K562 (cell line): Measurements from ENCODE around the gene NET1. TPM values are rescaled to one million over a fixed set of nuclear protein-coding genes. Genes with fewer than 3 reads are reported as not detected.
A peak's percentile ranks its signal among the peaks of the same experiment; 100 is the strongest.

Source experiments
- CBFB ChIP-seq: sonication (generic); formaldehyde crosslinking; IDR thresholded peaks from 2 replicates; pipeline ENCODE4 v1.4.0; 2020; ENCODE audit warnings: mild to moderate bottlenecking, missing genetic modification reagents
- EGR1 ChIP-seq: fragments of 450-650 bp; conservative IDR thresholded peaks from 2 replicates; pipeline ENCODE4 v1.6.1; 2017; ENCODE audit warnings: mild to moderate bottlenecking
- KDM2B ChIP-seq: fragments of 250-450 bp; sonication (Bioruptor Pico); IDR thresholded peaks from 2 replicates; pipeline ENCODE4 v1.8.0; 2021; ENCODE audit warnings: mild to moderate bottlenecking, moderate library complexity
- PCBP1 ChIP-seq: fragments of 200-400 bp; formaldehyde crosslinking; IDR thresholded peaks from 2 replicates; pipeline ENCODE4 v1.6.1; 2018; ENCODE audit warnings: mild to moderate bottlenecking, low read depth, low read length; ENCODE audit not compliant: poor library complexity, severe bottlenecking
- PURB ChIP-seq: sonication (generic); formaldehyde crosslinking; IDR thresholded peaks from 2 replicates; pipeline ENCODE4 v1.9.0; 2021; ENCODE audit warnings: low read depth, mild to moderate bottlenecking, missing genetic modification reagents
- SMARCA4 ChIP-seq: fragments of 450-650 bp; IDR thresholded peaks from 2 replicates; pipeline ENCODE4 v1.6.1; 2016
- TSC22D4 ChIP-seq: fragments of 450-650 bp; IDR thresholded peaks from 2 replicates; pipeline ENCODE4 v1.6.1; 2016; ENCODE audit warnings: missing genetic modification characterization, missing biosample characterization, control low read depth
- ZBTB1 ChIP-seq: sonication (generic); formaldehyde crosslinking; IDR thresholded peaks from 2 replicates; pipeline ENCODE4 v1.8.1; 2023; ENCODE audit warnings: missing genetic modification reagents, low read depth, mild to moderate bottlenecking, borderline replicate concordance
- ZNF384 ChIP-seq: IDR thresholded peaks from 2 replicates; pipeline ENCODE4 v1.6.1; 2012; ENCODE audit warnings: low read depth, low read length, improper control_type of control experiment
- ZNF57 ChIP-seq: fragments of 450-650 bp; formaldehyde crosslinking; IDR thresholded peaks from 2 replicates; pipeline ENCODE4 v1.4.0; 2020; ENCODE audit warnings: mild to moderate bottlenecking, moderate library complexity
- polyA plus RNA-seq, 8 experiments: library from polyadenylated mRNA; depleted of rRNA in 4 of 8; stranded (reverse) in 5 of 8; unstranded in 3 of 8; fragments of >200 nt; fragmentation: Nextera tagmentation in 2 of 8; fragmentation: Illumina TruSeq in 1 of 8; extraction: Ambion mirVana in 2 of 8; extraction: Trizol in 1 of 8; gene quantifications; 2 replicates each; pipeline versions ENCODE4 v1.2.1 to v1.2.3, GENCODE V29; 2011 to 2014; ENCODE audit warnings: inconsistent platforms in 1 of 8, missing spikeins in 1 of 8
- total RNA-seq, 7 experiments: library from RNA; depleted of rRNA in 6 of 7; stranded (reverse); fragments of >200 nt in 6 of 7; fragmentation: Illumina TruSeq in 2 of 7; extraction: Trizol in 2 of 7; gene quantifications; 2 replicates each; pipeline versions ENCODE4 v1.2.1 to v1.2.3, GENCODE V29; 2011 to 2021; ENCODE audit warnings: low replicate concordance in 1 of 7
- TF ChIP-seq, protein P1 (sequence below), 2 experiments: fragments of 450-650 bp; IDR thresholded peaks; 2 replicates each; pipeline ENCODE4 v1.6.1; 2018; ENCODE audit warnings: mild to moderate bottlenecking in 2 of 2, low read depth in 1 of 2; ENCODE audit not compliant: partially characterized antibody in 2 of 2
- TF ChIP-seq, protein P2 (sequence below): fragments of 450-650 bp; IDR thresholded peaks from 2 replicates; pipeline ENCODE4 v1.6.1; 2016; ENCODE audit warnings: mild to moderate bottlenecking, moderate library complexity

Gene NET1
- total and polyA plus RNA-seq, 9 of the 15 experiments (the other 6 are each of a cell fraction or from before 2014, with no cell fraction given), result 47.4 to 258 (median 106) TPM

DNA sequence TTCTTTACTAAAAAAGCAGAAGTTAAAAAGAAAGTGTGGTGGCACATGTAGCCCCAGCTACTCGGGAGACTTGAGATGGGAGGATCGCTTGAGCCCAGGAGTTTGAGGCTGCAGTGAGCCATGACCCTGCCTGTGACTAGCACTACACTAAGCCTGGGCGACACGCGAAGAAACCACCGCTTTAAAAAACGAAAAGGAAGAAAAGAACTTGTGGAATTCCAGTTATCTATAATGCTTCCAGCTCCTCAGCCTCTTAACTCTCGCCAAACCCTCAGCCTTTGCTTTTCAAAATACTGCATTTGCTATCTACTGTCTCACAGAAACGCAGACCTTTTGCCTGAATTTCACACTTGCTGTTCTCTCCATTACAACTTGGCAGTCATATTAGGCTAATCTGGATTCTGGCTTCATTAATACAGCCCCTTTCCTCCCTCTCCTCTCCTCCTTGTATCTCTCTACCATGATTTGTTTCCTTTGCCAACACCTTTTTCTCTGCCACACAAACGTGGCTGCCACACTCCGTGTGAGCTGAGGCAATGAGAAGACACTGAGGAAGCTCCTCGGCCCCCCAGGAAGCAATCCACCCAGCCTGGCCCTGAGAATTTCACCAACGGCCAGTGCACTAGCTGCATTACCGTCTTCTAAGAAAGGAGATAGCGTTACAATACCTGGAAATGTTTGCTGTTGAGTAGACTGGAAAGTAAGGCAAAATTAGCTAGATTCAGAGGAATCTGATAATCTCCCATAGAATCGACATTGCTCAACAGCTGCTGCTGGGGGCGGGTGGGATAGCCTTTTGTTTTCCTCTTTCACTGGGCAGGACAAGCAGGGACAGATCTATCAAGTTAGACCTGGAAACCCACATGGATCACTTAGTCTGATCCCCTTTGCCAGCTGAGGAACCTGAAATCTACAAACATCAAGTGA is 49.8 kb downstream of the NET1 start (continued):
- TF ChIP-seq ZNF57 (no peak), ZBTB1 (CRISPR knock-in tag) (no peak), EGR1 (peak; percentile 16; the same call in 1 of the 2 replicates), KDM2B (CRISPR knock-in tag) (no peak), PCBP1 (no peak), CBFB (no peak), TSC22D4 (tag) (no peak), SMARCA4 (peak; percentile 85), ZNF384 (no peak), PURB (CRISPR knock-in tag) (no peak)
- TF ChIP-seq, protein P1, sequence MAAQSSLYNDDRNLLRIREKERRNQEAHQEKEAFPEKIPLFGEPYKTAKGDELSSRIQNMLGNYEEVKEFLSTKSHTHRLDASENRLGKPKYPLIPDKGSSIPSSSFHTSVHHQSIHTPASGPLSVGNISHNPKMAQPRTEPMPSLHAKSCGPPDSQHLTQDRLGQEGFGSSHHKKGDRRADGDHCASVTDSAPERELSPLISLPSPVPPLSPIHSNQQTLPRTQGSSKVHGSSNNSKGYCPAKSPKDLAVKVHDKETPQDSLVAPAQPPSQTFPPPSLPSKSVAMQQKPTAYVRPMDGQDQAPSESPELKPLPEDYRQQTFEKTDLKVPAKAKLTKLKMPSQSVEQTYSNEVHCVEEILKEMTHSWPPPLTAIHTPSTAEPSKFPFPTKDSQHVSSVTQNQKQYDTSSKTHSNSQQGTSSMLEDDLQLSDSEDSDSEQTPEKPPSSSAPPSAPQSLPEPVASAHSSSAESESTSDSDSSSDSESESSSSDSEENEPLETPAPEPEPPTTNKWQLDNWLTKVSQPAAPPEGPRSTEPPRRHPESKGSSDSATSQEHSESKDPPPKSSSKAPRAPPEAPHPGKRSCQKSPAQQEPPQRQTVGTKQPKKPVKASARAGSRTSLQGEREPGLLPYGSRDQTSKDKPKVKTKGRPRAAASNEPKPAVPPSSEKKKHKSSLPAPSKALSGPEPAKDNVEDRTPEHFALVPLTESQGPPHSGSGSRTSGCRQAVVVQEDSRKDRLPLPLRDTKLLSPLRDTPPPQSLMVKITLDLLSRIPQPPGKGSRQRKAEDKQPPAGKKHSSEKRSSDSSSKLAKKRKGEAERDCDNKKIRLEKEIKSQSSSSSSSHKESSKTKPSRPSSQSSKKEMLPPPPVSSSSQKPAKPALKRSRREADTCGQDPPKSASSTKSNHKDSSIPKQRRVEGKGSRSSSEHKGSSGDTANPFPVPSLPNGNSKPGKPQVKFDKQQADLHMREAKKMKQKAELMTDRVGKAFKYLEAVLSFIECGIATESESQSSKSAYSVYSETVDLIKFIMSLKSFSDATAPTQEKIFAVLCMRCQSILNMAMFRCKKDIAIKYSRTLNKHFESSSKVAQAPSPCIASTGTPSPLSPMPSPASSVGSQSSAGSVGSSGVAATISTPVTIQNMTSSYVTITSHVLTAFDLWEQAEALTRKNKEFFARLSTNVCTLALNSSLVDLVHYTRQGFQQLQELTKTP (IDR thresholded peaks at IDR 0.05; ENCODE audit: low read depth in 1 of 2, partially characterized antibody in 2 of 2), result peak; percentile 70 to 78
- TF ChIP-seq, protein P2, sequence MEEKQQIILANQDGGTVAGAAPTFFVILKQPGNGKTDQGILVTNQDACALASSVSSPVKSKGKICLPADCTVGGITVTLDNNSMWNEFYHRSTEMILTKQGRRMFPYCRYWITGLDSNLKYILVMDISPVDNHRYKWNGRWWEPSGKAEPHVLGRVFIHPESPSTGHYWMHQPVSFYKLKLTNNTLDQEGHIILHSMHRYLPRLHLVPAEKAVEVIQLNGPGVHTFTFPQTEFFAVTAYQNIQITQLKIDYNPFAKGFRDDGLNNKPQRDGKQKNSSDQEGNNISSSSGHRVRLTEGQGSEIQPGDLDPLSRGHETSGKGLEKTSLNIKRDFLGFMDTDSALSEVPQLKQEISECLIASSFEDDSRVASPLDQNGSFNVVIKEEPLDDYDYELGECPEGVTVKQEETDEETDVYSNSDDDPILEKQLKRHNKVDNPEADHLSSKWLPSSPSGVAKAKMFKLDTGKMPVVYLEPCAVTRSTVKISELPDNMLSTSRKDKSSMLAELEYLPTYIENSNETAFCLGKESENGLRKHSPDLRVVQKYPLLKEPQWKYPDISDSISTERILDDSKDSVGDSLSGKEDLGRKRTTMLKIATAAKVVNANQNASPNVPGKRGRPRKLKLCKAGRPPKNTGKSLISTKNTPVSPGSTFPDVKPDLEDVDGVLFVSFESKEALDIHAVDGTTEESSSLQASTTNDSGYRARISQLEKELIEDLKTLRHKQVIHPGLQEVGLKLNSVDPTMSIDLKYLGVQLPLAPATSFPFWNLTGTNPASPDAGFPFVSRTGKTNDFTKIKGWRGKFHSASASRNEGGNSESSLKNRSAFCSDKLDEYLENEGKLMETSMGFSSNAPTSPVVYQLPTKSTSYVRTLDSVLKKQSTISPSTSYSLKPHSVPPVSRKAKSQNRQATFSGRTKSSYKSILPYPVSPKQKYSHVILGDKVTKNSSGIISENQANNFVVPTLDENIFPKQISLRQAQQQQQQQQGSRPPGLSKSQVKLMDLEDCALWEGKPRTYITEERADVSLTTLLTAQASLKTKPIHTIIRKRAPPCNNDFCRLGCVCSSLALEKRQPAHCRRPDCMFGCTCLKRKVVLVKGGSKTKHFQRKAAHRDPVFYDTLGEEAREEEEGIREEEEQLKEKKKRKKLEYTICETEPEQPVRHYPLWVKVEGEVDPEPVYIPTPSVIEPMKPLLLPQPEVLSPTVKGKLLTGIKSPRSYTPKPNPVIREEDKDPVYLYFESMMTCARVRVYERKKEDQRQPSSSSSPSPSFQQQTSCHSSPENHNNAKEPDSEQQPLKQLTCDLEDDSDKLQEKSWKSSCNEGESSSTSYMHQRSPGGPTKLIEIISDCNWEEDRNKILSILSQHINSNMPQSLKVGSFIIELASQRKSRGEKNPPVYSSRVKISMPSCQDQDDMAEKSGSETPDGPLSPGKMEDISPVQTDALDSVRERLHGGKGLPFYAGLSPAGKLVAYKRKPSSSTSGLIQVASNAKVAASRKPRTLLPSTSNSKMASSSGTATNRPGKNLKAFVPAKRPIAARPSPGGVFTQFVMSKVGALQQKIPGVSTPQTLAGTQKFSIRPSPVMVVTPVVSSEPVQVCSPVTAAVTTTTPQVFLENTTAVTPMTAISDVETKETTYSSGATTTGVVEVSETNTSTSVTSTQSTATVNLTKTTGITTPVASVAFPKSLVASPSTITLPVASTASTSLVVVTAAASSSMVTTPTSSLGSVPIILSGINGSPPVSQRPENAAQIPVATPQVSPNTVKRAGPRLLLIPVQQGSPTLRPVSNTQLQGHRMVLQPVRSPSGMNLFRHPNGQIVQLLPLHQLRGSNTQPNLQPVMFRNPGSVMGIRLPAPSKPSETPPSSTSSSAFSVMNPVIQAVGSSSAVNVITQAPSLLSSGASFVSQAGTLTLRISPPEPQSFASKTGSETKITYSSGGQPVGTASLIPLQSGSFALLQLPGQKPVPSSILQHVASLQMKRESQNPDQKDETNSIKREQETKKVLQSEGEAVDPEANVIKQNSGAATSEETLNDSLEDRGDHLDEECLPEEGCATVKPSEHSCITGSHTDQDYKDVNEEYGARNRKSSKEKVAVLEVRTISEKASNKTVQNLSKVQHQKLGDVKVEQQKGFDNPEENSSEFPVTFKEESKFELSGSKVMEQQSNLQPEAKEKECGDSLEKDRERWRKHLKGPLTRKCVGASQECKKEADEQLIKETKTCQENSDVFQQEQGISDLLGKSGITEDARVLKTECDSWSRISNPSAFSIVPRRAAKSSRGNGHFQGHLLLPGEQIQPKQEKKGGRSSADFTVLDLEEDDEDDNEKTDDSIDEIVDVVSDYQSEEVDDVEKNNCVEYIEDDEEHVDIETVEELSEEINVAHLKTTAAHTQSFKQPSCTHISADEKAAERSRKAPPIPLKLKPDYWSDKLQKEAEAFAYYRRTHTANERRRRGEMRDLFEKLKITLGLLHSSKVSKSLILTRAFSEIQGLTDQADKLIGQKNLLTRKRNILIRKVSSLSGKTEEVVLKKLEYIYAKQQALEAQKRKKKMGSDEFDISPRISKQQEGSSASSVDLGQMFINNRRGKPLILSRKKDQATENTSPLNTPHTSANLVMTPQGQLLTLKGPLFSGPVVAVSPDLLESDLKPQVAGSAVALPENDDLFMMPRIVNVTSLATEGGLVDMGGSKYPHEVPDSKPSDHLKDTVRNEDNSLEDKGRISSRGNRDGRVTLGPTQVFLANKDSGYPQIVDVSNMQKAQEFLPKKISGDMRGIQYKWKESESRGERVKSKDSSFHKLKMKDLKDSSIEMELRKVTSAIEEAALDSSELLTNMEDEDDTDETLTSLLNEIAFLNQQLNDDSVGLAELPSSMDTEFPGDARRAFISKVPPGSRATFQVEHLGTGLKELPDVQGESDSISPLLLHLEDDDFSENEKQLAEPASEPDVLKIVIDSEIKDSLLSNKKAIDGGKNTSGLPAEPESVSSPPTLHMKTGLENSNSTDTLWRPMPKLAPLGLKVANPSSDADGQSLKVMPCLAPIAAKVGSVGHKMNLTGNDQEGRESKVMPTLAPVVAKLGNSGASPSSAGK, result peak; percentile 36; the same call in 1 of the 2 replicates
